Activated B cell treated with CpG ODN at 0.5 μM for 24 hours (primary cell): ENCODE data around the gene ADAM11. TPM values are rescaled to one million over a fixed set of nuclear protein-coding genes. Genes with fewer than 3 reads are reported as not detected.
"Not testable (repeated sequence)": the region's sequence is repeated elsewhere in the genome, so short reads cannot be mapped to it uniquely, and the experiment has no call there.

Experiments
- ATAC-seq: fragments of 200-7000 bp; cut with Tn5 transposase; one replicate; pipeline ENCODE4 v1.10.0; 2021; ENCODE audit warnings: low read depth, mild to moderate bottlenecking, moderate library complexity
- CTCF ChIA-PET: fragments of 350-600 bp; sonication (Branson Sonifier 250); formaldehyde crosslinking; loops from one replicate; lab custom pipeline; 2021; ENCODE audit warnings: antibody characterized with exemption; lab: Charles Lee
- POLR2A ChIA-PET: fragments of 350-600 bp; sonication (Branson Sonifier 250); formaldehyde crosslinking; loops from one replicate; lab custom pipeline; 2021; ENCODE audit warnings: antibody characterized with exemption; lab: Charles Lee
- DNase-seq: peaks from one replicate; pipeline ENCODE4 v3.0.0; 2022
- H3K27ac Mint-ChIP-seq: one replicate; pipeline ENCODE4 v1.8.0; 2020; ENCODE audit warnings: mixed read lengths
- H3K27me3 Mint-ChIP-seq: one replicate; pipeline ENCODE4 v1.8.0; 2021; ENCODE audit warnings: mixed read lengths
- H3K36me3 Mint-ChIP-seq: one replicate; pipeline ENCODE4 v1.8.0; 2021; ENCODE audit warnings: low read depth, mixed read lengths
- H3K4me1 Mint-ChIP-seq: one replicate; pipeline ENCODE4 v1.8.0; 2021; ENCODE audit warnings: mixed read lengths
- H3K4me3 Mint-ChIP-seq: one replicate; pipeline ENCODE4 v1.8.0; 2020; ENCODE audit warnings: mild to moderate bottlenecking, mixed read lengths
- H3K9me3 Mint-ChIP-seq: one replicate; pipeline ENCODE4 v1.8.0; 2020; ENCODE audit warnings: mixed read lengths
- CTCF ChIP-seq: fragments of 200-600 bp; IDR thresholded peaks from one replicate; pipeline ENCODE4 v1.8.0; 2022; ENCODE audit warnings: antibody characterized with exemption, mild to moderate bottlenecking
- intact Hi-C: fragments of 100-400 bp; cut with micrococcal nuclease; formaldehyde crosslinking; loops from one replicate; pipeline ENCODE4 v1.15.1; 2024
- total RNA-seq: library from RNA; stranded (reverse); gene quantifications from 2 replicates; pipeline ENCODE4 v1.2.3, GENCODE V29; 2022

ADAM11 gene
- total RNA-seq, 1 donor from 2014 or later, result 0.09 TPM

- DNase-seq (no peak), ATAC-seq (no peak)
- Mint-ChIP-seq H3K4me3 (no peak overlapping the region), H3K9me3 (no peaks in the 10 kb centered on the region), H3K36me3 (no peaks in the 10 kb centered on the region), H3K27me3 (no peaks in the 10 kb centered on the region), H3K4me1 (peaks cover 2% of the 10 kb centered on the region), H3K27ac (no peak overlapping the region)
- no peak for TF ChIP-seq CTCF
- ChIA-PET CTCF (no interaction called here), POLR2A (no interaction called here)
- intact Hi-C loops, result no loop called here
Observed at GRCh38 chr17:44808156-44808555, 49.4 kb downstream of the ADAM11 start.

GRCh38 chr17:44808656-44809388, 50.0 kb downstream of the ADAM11 start:
- H3K27me3 Mint-ChIP-seq, H3K27ac Mint-ChIP-seq, ATAC-seq, DNase-seq, H3K4me1 Mint-ChIP-seq, intact Hi-C loops, H3K9me3 Mint-ChIP-seq, POLR2A ChIA-PET, H3K4me3 Mint-ChIP-seq, H3K36me3 Mint-ChIP-seq, CTCF ChIA-PET: not testable (repeated sequence)

DNA sequence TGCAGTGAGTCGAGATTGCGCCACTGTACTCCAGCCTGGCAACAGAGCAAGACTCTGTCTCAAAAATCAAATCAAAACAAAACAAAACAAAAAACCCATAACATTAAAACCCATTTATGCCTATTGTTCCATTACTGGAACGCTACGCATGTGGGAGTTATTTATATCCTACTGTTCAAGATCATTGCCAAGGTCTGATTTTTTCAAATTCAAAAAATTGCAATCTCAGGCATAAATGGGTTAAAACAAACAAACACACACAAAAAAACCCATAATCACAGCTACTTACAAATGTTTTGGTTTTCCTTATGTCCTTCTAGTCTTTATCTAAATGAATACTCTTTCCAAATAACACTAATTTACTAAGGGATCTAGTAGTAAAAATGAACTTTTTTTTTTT, 53.5 kb downstream of the ADAM11 start:
- CTCF ChIA-PET, result no interaction called here
- no peaks in the 10 kb centered on the region for H3K36me3 Mint-ChIP-seq
- no peak overlapping the region for H3K4me3 Mint-ChIP-seq
- no peak for ATAC-seq
- intact Hi-C loops, result no loop called here
- POLR2A ChIA-PET, result no interaction called here
- peaks cover under 1% of the 10 kb centered on the region for H3K4me1 Mint-ChIP-seq
- no peaks in the 10 kb centered on the region for H3K27me3 Mint-ChIP-seq
- TF ChIP-seq CTCF, result no peak
- no peak for DNase-seq
- no peaks in the 10 kb centered on the region for H3K9me3 Mint-ChIP-seq
- H3K27ac Mint-ChIP-seq, result no peak overlapping the region

DNA sequence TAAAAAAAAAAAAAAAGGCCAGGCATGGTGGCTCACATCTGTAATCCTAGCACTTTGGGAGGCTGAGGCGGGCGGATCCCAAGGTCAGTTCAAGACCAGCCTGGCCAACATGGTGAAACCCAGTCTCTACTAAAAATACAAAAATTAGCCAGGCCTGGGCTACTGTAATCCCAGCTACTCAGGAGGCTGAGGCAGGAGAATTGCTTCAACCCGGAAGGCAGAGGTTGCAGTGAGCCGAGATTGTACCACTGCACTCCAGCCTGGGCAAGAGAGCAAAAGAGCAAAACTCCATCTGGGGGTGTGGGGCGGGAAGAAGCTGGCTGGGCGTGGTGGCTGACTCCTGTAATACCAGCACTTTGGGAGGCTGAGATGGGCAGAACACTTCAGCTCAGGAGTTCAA, 59.7 kb downstream of the ADAM11 start:
- CTCF ChIA-PET, H3K27ac Mint-ChIP-seq, H3K4me1 Mint-ChIP-seq, ATAC-seq, H3K9me3 Mint-ChIP-seq, H3K4me3 Mint-ChIP-seq, H3K27me3 Mint-ChIP-seq, POLR2A ChIA-PET, DNase-seq, H3K36me3 Mint-ChIP-seq, intact Hi-C loops: not testable (repeated sequence)

GRCh38 chr17:44820631-44821212, 61.9 kb downstream of the ADAM11 start:
- ATAC-seq (no peak), DNase-seq (no peak)
- POLR2A ChIA-PET, result no interaction called here
- H3K4me3 Mint-ChIP-seq, result no peak overlapping the region
- no peak overlapping the region for H3K27ac Mint-ChIP-seq
- no peak for TF ChIP-seq CTCF
- H3K27me3 Mint-ChIP-seq, result no peaks in the 10 kb centered on the region
- no peaks in the 10 kb centered on the region for H3K36me3 Mint-ChIP-seq
- no peaks in the 10 kb centered on the region for H3K4me1 Mint-ChIP-seq
- CTCF ChIA-PET, result no interaction called here
- intact Hi-C loops, result no loop called here
- no peaks in the 10 kb centered on the region for H3K9me3 Mint-ChIP-seq

DNA sequence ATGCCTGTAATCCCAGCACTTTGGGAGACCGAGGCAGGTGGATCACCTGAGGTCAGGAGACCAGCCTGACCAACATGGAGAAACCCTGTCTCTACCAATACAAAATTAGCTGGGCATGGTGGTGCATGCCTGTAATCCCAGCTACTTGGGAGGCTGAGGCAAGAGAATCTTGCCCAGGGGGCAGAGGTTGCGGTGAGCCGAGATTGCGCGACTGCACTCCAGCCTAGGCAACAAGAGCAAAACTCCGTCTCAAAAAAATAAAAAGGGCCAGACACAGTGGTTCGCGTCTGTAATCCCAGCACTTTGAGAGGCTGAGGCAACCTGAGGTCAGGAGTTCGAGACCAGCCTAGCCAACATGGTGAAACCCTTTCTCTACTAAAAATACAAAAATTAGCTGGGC, 66.4 kb downstream of the ADAM11 start:
- CTCF ChIA-PET, H3K4me3 Mint-ChIP-seq, ATAC-seq, DNase-seq, POLR2A ChIA-PET, H3K9me3 Mint-ChIP-seq, H3K27ac Mint-ChIP-seq, intact Hi-C loops, H3K36me3 Mint-ChIP-seq: not testable (repeated sequence)
- peaks cover 23% of the 10 kb centered on the region for H3K27me3 Mint-ChIP-seq
- H3K4me1 Mint-ChIP-seq, result peaks cover 11% of the 10 kb centered on the region
